Natural killer cell treated with Interleukin-12 subunit alpha and Interleukin-12 subunit beta and Interleukin-15 and Interleukin-18, amount 100 ng/mL, for 72 hours (primary cell): ENCODE data around the gene CCDC186. TPM values are rescaled to one million over a fixed set of nuclear protein-coding genes. Genes with fewer than 3 reads are reported as not detected.

ENCODE experiments used
- ATAC-seq, 2 donors: fragments of 150-1000 bp; cut with Tn5 transposase in 1 of 2; sonication (Bioruptor Pico), chemical (Tn5 transposase) in 1 of 2; 2 replicates each; pipeline ENCODE4 v1.10.0; 2021
- DNase-seq: peaks from one replicate; pipeline ENCODE4 v3.0.0; 2022; ENCODE audit warnings: low spot score
- H3K27ac Mint-ChIP-seq, 2 donors: 1 replicate in 1 of 2; 2 replicates in 1 of 2; pipeline ENCODE4 v1.8.0; 2022; ENCODE audit warnings: mixed read lengths in 2 of 2, mild to moderate bottlenecking in 1 of 2, moderate library complexity in 1 of 2
- H3K27me3 Mint-ChIP-seq, 2 donors: 1 replicate in 1 of 2; 2 replicates in 1 of 2; pipeline ENCODE4 v1.8.0; 2022; ENCODE audit warnings: mixed read lengths in 2 of 2
- H3K36me3 Mint-ChIP-seq: one replicate; pipeline ENCODE4 v1.8.0; 2022; ENCODE audit warnings: mixed read lengths
- H3K4me1 Mint-ChIP-seq, 2 donors: 1 replicate in 1 of 2; 2 replicates in 1 of 2; pipeline ENCODE4 v1.8.0; 2022; ENCODE audit warnings: low read depth in 2 of 2, mixed read lengths in 2 of 2, mild to moderate bottlenecking in 1 of 2
- H3K4me3 Mint-ChIP-seq: one replicate; pipeline ENCODE4 v1.8.0; 2022; ENCODE audit warnings: mixed read lengths
- H3K9me3 Mint-ChIP-seq: 2 replicates; pipeline ENCODE4 v1.8.0; 2022; ENCODE audit warnings: mixed read lengths
- total RNA-seq, 2 donors: library from RNA; stranded (reverse); gene quantifications; one replicate each; pipeline ENCODE4 v1.2.3, GENCODE V29; 2022

CCDC186 gene
- total RNA-seq, 2 donors from 2014 or later: 22.4 to 24.1 TPM

- no peaks in the 10 kb centered on the region for H3K9me3 Mint-ChIP-seq
- H3K27ac Mint-ChIP-seq: no peak overlapping the region
- no peak for DNase-seq
- peak; percentile 58 to 73 for ATAC-seq
- peaks cover 7 to 8% of the 10 kb centered on the region in 2 donors for H3K4me1 Mint-ChIP-seq
- H3K4me3 Mint-ChIP-seq: no peak overlapping the region
- no peaks in the 10 kb centered on the region for H3K27me3 Mint-ChIP-seq
- H3K36me3 Mint-ChIP-seq: no peaks in the 10 kb centered on the region
Measured at GRCh38 chr10:114084215-114084614, 89.8 kb downstream of the CCDC186 start.

GRCh38 chr10:114083040-114083439 is 91.0 kb downstream of the CCDC186 start:
- H3K27me3 Mint-ChIP-seq: no peaks in the 10 kb centered on the region
- H3K4me1 Mint-ChIP-seq: peaks cover 13% of the 10 kb centered on the region in 2 donors
- H3K36me3 Mint-ChIP-seq: no peaks in the 10 kb centered on the region
- peak in 1 of 2 donors; percentile 45 for ATAC-seq
- no peak overlapping the region for H3K27ac Mint-ChIP-seq
- DNase-seq: no peak
- H3K9me3 Mint-ChIP-seq: no peaks in the 10 kb centered on the region
- H3K4me3 Mint-ChIP-seq: no peak overlapping the region

DNA sequence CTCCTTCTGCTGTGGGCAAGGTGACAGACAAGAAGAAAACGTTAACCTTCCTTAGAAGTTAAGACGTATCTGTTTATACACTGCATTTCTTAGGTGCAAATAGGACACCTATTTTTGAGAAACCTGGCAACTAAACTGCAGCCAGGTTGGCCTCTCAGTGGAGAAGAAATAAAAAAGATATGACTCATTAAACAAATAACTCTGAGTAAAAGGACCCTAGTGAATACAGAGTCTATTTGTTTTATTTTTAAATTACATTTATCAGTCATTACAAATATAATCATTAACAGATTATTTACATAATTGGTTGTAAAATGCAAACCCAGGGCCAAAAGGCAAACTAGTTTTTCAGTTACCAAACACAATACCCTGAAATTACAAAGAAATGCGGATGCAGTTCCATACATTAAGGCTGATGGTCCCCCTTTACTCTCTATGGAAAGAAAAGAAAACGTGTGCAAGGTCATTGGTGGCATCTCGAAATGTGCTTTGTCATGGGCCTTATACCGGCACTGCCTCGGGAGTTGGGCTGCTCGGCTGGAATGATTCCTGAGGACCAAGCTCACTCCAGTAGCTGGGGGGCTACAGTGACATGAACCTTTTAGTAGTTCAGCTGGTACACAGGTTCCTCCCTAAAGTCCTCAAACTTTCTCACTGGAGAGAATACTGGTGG is 92.0 kb downstream of the CCDC186 start:
- H3K27ac Mint-ChIP-seq: no peak overlapping the region
- H3K27me3 Mint-ChIP-seq: no peaks in the 10 kb centered on the region
- no peak overlapping the region for H3K4me3 Mint-ChIP-seq
- H3K36me3 Mint-ChIP-seq: no peaks in the 10 kb centered on the region
- DNase-seq: no peak
- H3K4me1 Mint-ChIP-seq: peaks cover 13 to 22% of the 10 kb centered on the region in 2 donors
- no peaks in the 10 kb centered on the region for H3K9me3 Mint-ChIP-seq
- no peak for ATAC-seq

DNA sequence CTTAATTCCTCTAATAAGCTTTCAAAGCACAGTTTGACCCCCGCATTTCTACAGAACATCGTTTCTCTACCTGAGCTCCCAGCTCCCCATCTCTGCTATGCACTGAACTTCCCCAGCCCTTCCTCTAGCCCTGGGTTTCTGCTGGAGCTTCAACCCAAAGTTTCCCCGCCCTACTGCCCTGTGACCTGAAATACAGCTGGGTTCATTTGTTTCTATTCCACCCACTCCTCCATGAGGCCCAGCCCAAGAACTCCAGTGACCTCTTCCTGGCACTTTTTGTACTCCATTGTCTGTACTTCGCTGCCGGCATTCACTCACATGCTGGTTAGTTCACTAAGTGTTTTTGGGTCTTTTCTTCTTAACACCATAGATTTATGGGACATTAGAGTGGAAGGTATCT is 94.6 kb downstream of the CCDC186 start:
- H3K27me3 Mint-ChIP-seq: no peaks in the 10 kb centered on the region
- H3K4me3 Mint-ChIP-seq: no peak overlapping the region
- DNase-seq (no peak), ATAC-seq (no peak)
- no peak overlapping the region for H3K27ac Mint-ChIP-seq
- no peaks in the 10 kb centered on the region for H3K36me3 Mint-ChIP-seq
- H3K4me1 Mint-ChIP-seq: peaks cover 13 to 26% of the 10 kb centered on the region in 2 donors
- H3K9me3 Mint-ChIP-seq: no peaks in the 10 kb centered on the region

DNA sequence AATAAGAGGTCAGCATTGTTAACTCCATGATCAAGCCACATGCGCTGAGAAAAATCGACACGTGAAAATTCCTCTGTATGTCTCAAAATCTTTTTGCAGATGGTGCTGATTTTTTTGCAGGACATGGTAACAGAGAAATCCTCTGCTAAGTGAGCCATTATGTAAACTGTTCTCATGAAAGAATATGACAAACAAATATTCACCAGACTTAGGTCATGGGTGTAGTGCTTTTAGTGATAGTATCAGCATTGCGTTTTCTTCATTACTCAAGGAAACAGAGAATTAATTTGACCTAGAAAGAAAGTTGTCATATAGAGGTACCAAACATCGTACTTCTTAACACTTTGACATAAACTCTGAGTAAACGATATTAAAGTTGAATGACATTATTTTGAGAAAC is 95.7 kb downstream of the CCDC186 start:
- H3K4me1 Mint-ChIP-seq: peaks cover 22 to 31% of the 10 kb centered on the region in 2 donors
- DNase-seq: no peak
- H3K9me3 Mint-ChIP-seq: no peaks in the 10 kb centered on the region
- no peak for ATAC-seq
- H3K4me3 Mint-ChIP-seq: peak overlapping the region; percentile 40
- H3K27ac Mint-ChIP-seq: no peak overlapping the region
- H3K27me3 Mint-ChIP-seq: no peaks in the 10 kb centered on the region
- no peaks in the 10 kb centered on the region for H3K36me3 Mint-ChIP-seq

DNA sequence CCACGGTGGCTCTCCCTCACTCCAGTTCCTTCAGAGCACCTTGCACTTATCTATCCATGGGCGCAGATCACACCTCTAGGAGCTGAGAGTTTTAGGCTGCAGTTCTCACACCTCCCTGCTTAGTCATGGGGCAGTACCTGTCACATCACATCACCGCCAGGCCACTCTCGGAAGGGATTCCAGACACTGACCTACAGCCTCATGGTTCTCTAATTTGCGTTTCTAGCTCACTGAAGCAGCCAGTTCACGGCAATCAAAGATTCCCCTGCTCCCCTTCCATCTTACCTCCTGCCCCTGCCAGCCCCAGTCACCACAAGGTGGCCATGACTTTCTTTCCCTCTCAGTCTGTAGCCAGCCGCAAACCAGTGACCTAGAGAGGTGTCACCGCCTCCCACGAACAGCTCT is 96.2 kb downstream of the CCDC186 start:
- ATAC-seq: peak; percentile 61 to 81
- Mint-ChIP-seq H3K4me3 (peak overlapping the region; percentile 40), H3K36me3 (no peaks in the 10 kb centered on the region), H3K9me3 (no peaks in the 10 kb centered on the region), H3K4me1 (peaks cover 23 to 31% of the 10 kb centered on the region in 2 donors), H3K27ac (no peak overlapping the region), H3K27me3 (no peaks in the 10 kb centered on the region)
- DNase-seq: no peak

GRCh38 chr10:114077347-114077746 is 96.7 kb downstream of the CCDC186 start:
- Mint-ChIP-seq H3K4me3 (no peak overlapping the region), H3K9me3 (no peaks in the 10 kb centered on the region), H3K4me1 (peaks cover 23 to 34% of the 10 kb centered on the region in 2 donors), H3K27me3 (no peaks in the 10 kb centered on the region), H3K27ac (no peak overlapping the region), H3K36me3 (no peaks in the 10 kb centered on the region)
- no peak for ATAC-seq
- no peak for DNase-seq

DNA sequence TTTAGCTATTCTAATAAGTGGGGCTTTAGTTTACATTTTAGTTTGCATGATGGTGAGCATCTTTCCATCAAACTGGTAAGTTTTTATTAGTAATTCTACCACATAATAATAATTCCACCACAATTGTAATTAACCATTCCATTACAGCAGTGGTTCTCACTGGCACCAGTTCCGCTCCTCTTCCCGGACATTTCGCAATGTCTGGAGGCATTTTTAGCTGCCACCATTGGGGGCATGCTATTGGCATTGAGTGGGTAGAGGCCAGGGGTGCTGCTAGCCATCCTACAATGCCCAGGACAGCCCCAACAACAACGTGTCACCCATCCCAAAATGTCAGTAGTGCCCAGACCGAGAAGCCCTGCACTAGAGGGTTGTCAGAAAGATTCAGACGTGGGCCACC is 98.9 kb downstream of the CCDC186 start:
- Mint-ChIP-seq H3K4me3 (no peak overlapping the region), H3K9me3 (no peaks in the 10 kb centered on the region), H3K27ac (no peak overlapping the region), H3K4me1 (peaks cover 29 to 38% of the 10 kb centered on the region in 2 donors), H3K36me3 (no peaks in the 10 kb centered on the region), H3K27me3 (no peaks in the 10 kb centered on the region)
- DNase-seq (no peak), ATAC-seq (no peak)

DNA sequence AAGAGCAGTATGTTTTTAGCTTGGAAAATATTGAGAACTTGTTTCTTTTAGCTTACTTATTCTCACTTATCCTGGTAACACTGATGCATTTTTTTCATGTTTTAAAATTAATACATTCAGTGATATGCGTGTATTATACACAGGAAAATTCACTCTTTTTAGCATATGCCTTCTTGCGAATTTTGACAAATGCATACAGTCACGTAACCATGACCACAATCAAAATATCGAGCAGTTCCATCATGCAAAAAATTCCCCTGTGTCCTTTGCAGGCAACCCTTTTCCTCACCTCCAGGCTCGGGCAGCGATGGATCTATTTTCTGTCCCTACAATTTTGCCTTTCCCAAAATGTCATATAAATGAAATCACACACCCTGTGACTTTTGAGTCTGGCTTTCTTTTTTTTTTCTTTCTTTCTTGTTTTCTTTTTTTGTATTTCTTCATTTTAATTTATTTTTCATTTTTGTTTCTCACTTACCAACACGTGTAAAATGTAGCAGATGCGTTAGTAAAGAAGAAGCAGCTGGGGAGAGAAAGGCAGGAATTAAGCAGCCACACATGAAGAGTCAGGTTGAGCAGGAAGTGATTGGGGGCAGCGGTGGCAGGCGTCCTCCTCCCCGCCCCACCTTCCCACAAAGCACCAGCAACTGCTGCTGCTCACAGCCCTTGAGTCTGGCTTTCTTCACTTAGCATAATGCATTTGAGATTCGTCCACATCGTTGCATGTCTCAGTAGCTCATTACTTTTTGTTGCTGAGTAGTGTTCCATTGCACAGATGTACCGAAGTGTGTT is 100.4 kb downstream of the CCDC186 start:
- DNase-seq: no peak
- peaks cover 19 to 29% of the 10 kb centered on the region in 2 donors for H3K4me1 Mint-ChIP-seq

DNA sequence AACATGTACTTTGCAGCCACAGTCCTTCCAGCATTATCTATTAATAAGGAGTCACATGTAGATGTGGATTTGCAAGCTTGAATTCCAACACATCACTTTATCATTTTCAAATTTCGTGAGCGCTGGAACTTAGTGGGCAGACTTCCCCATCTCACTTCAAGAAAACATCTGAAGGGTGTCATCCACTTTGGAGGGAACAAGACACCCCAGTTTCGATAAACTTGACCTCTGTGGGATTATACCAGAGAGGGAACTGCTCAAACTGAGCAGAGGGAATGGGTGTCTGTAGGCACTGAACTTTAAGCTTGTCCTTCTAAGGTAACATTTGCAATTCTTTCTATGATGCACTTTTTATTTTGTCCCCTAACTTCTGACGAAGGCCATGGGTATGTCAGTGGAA is 102.8 kb downstream of the CCDC186 start:
- no peak overlapping the region for H3K4me3 Mint-ChIP-seq
- H3K27ac Mint-ChIP-seq: peak overlapping the region; percentile 21 to 86
- no peaks in the 10 kb centered on the region for H3K36me3 Mint-ChIP-seq
- no peaks in the 10 kb centered on the region for H3K9me3 Mint-ChIP-seq
- peaks cover 19 to 23% of the 10 kb centered on the region in 2 donors for H3K4me1 Mint-ChIP-seq
- no peaks in the 10 kb centered on the region for H3K27me3 Mint-ChIP-seq
- DNase-seq (no peak), ATAC-seq (no peak)

More for the DNA sequence above, 100.4 kb downstream of the CCDC186 start:
- Mint-ChIP-seq H3K36me3 (no peaks in the 10 kb centered on the region), H3K9me3 (no peaks in the 10 kb centered on the region), H3K27me3 (no peaks in the 10 kb centered on the region), H3K4me3 (peak overlapping the region; percentile 30), H3K27ac (peak overlapping the region in 1 of 2 donors; percentile 68)
- peak; percentile 65 to 75 for ATAC-seq

Other genes with a start within 250 kb of the CCDC186 start
- gene ADRB1, start 130.3 kb downstream of the CCDC186 start, total RNA-seq: 1 to 10 TPM; 1.3 to 1.6 TPM
- gene TDRD1, start 5.2 kb upstream of the CCDC186 start, total RNA-seq: under 1 TPM in 1 of 2 donors, not detected in 1; 0.24 TPM
- not detected for gene VWA2, start 65.1 kb upstream of the CCDC186 start, total RNA-seq
- 1 to 10 TPM; 1.3 to 8.8 TPM for gene AFAP1L2, start 230.3 kb upstream of the CCDC186 start, total RNA-seq